Measurements from ENCODE around the gene SUSD1.

SUSD1 gene

DNA sequence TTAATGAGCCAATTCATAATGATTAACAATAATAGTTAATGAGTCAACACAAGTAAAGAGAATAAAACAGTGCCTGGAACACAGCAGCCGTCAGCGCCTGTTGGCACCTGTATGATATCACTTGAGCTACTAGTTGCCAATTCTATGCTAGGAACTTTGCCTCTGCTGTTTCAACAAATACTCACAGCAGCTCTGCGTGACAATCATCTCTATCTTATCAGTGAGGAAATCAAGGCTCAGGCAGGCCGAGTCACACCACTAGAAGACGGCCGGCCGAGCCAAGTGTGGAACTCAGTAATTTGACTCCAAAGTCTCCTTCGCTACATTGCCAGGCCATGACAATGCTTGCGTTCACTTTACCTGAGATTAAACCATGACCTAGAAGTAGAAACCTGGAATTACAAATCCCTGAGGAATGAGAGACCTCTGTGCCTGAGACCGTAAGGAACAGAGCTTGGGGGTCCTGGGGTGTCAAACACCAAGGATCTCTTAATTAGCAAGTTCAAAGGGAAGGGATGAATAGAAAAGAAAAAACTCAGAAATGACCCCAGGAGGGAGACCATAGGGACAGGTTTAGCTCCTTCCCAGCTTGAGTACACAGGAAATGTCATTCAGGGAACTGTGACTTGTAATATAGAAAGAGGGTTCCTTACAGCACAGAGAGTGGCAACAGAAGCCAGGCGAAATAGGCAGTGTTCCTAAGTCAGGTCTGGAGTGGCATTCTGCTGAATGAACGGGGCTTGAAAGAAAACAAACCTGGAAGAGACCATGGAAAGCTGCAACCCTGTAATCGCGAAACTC, 109.1 kb downstream of the SUSD1 start:
- no peak for DNase-seq (ENCODE audit: low read depth)

GRCh38 chr9:112064871-112065270, 110.2 kb downstream of the SUSD1 start:
- DNase-seq (ENCODE audit: low read depth), result no peak

DNA sequence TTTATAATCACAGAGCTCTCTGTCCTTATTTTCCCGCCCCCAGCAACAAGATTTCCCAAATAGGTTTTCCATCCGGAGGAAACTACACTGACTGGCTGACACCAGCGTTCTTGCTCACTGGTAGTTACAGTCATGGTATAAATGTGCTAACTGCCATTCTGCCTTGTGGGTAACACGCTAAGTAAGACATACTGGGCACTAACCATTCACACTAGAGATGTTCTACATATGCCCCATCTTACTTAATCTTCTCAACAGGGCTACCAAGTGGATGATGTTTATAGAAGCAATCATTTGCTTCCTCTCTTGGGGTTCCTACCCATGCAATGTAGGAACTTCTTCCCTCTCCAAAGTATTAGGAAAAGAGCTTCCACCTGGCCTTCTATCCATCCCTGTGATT, 111.5 kb downstream of the SUSD1 start:
- no peak for DNase-seq (ENCODE audit: low read depth)

DNA sequence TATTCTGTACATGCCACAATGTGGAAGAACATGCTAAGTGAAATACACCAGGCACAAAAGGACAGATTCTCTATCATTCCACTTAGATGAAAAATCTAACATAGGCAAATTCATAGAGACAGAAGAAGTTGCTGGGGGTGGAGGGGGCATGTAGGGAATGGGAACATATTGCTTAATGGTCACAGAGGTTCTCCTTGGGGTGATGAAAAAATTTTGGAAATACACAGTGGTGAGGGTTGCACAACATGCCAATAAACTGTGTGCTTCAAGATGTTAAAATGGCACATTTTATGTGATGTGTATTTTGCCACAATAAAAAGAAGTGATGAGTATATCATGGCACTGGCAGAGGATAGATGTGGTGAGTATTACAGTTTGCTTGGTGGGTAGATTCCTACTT, 111.9 kb downstream of the SUSD1 start:
- DNase-seq (ENCODE audit: low read depth), result no peak

DNA sequence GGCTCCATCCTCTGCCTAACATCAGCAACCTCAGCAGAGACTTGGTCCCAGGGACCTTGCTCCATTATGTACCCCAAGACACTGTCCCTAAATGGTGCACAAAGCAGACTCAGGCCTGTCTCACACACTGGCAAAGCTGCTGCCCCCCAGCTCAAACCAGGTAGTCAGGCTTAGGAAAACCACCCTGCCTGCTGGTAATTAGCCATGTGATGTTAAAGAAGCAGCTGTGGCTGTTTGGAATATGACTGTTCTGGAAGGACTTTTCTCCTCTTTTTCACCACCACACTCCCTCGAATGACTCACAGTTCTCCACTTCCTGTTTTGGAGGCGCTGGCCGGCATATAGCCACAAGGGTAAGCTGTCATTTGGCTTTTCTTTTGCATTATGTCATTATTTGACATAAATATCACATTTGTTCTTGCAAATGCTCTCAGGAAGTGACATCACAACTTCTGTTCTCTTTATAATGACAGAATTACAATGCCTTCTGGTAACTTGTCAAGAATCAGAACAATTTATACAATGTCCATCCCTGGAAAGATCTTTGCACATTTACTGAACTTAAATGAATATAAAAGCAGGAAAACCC, 113.9 kb downstream of the SUSD1 start:
- peak; percentile 81 for DNase-seq (ENCODE audit: low read depth)

DNA sequence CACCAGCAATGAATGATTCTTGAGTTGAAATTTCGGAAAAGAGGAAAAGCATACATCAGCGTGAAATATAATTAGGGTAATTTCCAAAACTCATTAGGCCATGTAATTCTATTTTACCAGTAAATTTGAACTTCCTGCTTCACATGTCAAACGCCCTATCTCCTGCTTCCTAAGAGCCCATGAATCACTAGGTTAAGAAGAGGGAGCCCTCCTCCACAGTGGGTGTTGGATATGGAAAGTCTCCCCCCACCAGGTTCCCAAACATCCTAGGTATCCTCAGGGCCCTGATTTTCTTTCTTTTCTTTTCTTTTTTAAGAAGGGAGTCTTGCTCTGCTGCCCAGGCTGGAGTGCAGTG, 115.2 kb downstream of the SUSD1 start:
- no peak for DNase-seq (ENCODE audit: low read depth)

DNA sequence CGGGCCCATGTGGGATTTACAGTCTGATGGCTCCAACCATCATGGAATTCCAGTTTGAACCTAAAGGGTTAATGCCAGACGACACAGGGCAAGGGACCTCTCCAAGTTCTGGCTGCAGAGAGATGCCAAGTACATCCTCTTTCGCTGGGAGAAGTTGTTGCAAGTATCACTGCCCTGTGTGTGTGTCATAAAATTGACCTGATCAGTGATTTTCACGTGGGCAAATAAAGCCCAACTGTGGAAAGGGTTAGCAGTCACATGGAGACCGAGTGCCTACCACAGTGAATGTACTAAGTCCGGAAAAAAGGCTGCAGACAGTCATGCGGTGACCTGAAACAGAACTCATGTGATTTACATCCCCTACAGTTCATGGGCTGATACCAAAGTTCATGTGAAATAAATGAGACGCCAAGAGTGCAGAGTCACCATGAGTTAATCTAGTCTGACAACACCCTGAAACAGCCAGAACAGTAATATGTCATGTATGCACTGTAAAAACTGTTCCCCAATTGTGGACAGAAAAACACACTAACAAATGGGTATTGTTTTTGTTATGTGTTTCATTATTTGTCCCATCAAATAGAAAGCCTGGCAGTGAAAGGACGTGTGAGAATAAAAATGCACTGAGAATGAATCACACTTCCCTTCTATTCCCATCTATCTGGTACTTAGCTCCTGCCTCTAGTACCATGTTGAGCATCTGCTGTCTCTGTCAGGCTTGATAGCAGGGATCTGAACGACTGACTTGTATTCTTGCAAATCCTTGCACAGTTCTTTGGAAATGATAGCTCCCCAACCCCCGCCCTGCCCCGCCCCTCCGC, 115.7 kb downstream of the SUSD1 start:
- no peak for DNase-seq (ENCODE audit: low read depth)

GRCh38 chr9:112056996-112057395, 118.1 kb downstream of the SUSD1 start:
- no peak for DNase-seq (ENCODE audit: low read depth)

- no peak for DNase-seq (ENCODE audit: low read depth)
These were observed 120.2 kb downstream of the SUSD1 start for GRCh38 chr9:112054916-112055315.

- no peak for DNase-seq (ENCODE audit: low read depth)
These were observed 123.3 kb downstream of the SUSD1 start for GRCh38 chr9:112051812-112052211.

- DNase-seq (ENCODE audit: low read depth), result peak; percentile 65
These were observed 124.3 kb downstream of the SUSD1 start for GRCh38 chr9:112050544-112051475.

DNA sequence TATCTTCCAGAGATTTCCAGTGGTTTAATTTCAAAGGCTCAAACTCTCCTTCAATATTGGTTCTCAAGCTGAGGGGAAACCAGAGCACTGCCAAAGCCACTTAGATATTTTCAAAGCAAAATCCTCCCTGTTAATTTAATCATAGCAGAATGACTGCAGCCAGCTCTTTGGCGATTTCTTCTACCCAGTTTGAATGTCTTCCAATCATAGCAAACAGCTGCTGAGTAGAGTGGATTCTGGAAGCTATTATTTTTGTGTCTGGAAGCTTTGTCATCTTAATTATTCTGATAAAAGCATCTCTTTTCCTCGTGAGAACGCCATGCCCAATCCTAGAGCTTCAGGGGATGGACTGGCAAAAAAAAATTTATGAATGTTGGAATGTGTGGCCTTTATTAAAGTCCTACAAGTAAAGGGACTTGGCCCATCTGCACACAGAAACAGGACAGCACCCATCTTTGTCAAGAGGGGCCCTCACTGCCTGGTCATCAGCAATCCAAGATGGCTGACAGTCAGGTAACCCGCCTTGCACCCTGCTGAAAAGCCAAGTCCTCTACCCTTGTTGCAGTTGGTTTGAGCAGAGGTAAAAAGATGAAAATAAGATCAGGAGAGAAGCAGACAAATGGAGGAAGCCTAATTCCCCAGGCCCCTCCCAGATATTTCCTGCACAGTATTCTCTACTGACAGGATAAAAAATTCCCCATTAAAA, 125.1 kb downstream of the SUSD1 start:
- DNase-seq (ENCODE audit: low read depth), result no peak

DNA sequence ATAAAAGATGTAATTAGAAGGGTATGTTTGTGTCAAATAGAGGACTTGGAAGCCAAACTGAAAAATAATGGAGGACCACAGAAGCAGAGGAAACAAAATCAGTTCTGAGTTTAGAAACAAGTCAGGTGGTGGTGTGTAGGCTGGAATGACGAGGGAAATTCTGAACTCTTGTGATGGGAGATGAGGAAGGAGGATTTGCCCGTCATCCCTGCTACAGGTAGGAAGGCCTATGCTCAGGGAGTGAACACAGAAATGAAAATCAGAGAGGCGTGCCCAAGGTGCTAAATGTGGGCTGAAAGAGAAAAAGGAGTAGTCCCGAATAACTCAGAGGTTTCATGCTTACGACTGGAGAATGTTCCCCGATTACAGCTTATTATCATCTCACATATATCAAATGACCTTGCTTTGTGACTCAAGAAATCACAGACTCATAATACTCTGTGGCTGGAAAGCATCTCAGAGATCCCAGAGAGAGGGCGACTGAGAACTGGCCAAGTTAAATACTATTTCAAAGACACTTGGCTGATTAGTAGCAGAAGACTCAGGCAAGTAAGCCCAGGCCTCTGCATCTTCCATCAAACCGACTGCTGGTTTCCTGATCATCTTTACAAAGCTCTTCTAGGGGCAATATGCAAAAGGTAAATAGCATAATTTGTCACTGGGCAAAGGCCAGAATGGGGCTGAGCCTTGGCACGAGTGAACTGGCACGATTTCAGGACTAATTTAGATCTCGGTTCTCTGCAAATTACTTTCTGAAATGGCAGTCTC, 126.0 kb downstream of the SUSD1 start:
- DNase-seq (ENCODE audit: low read depth), result no peak

- no peak for DNase-seq (ENCODE audit: low read depth)
These were observed 127.5 kb downstream of the SUSD1 start for GRCh38 chr9:112047538-112048066.

DNA sequence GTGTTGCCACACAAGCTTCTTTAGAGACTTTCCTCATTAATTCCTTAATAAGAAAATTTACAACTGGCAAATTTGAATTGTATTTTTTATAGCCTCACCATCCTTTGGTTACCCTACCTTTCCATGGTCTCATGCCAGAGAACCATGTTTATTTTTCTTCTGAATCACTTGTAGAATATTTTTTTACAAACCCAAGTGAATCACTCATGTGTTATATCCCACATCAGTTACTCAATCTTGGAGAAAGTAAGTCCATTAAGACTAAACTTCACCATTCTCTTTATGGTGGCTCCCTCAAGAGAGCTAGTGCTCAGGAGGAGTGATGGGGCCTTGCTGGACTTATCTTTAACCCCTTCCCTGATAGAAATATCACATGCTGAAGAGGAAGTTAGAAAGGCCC, 128.9 kb downstream of the SUSD1 start:
- DNase-seq (ENCODE audit: low read depth), result no peak

GRCh38 chr9:112044881-112045280, 130.2 kb downstream of the SUSD1 start:
- DNase-seq (ENCODE audit: low read depth), result no peak

DNA sequence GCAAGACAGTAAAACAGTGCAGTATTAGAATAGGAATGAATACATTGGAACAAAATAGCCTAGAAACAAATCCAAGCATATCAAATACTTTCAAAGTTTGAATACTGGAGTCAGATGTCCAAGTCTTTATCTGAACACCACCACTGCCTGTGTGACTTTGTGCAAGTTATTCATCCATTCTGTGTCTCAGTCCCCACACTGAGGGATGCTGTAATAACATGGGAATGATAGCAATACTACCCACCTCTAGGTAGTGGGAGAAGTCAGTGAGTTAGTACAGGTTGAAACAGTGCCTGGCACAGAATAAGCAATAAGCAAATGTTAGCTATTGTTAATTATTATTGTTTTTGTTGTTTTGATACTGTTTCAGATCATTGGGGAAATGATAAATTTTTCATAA, 130.9 kb downstream of the SUSD1 start:
- no peak for DNase-seq (ENCODE audit: low read depth)

- DNase-seq (ENCODE audit: low read depth), result no peak
These were observed 131.7 kb downstream of the SUSD1 start for GRCh38 chr9:112043423-112043822.

- no peak for DNase-seq (ENCODE audit: low read depth)
These were observed 132.3 kb downstream of the SUSD1 start for GRCh38 chr9:112042769-112043168.

GRCh38 chr9:112042244-112042638, 132.9 kb downstream of the SUSD1 start:
- DNase-seq (ENCODE audit: low read depth), result no peak
